Caco-2 (cell line): ENCODE data around the gene DIP2B. TPM values are rescaled to one million over a fixed set of nuclear protein-coding genes. Genes with fewer than 3 reads are reported as not detected.
A peak's percentile ranks its signal among the peaks of the same experiment; 100 is the strongest.

Experiments
- BruUV-seq: library from RNA; stranded (reverse); fragments of 400-500 nt; replicated peaks from 2 replicates; lab custom pipeline; 2021; lab: Mats Ljungman, UMichigan
- CTCF ChIA-PET: fragments of 300-600 bp; sonication (Branson Sonifier 250); formaldehyde crosslinking; loops from one replicate; lab custom pipeline; 2022; ENCODE audit warnings: antibody characterized with exemption; lab: Charles Lee
- POLR2A ChIA-PET: fragments of 300-600 bp; sonication (Branson Sonifier 250); formaldehyde crosslinking; loops from one replicate; lab custom pipeline; 2022; ENCODE audit warnings: antibody characterized with exemption; lab: Charles Lee
- DNase-seq, 2 experiments: peaks; one replicate each; pipeline versions ENCODE4 v3.0.0 to v3.0.0-alpha.2; 2020 to 2022
- H3K27me3 ChIP-seq: replicated peaks from 2 replicates; pipeline ENCODE4 v1.6.0; 2011; ENCODE audit warnings: low read length; ENCODE audit not compliant: control insufficient read depth, insufficient read depth
- H3K36me3 ChIP-seq: 2 replicates; pipeline ENCODE4 v1.5.1; 2011; ENCODE audit warnings: low read length; ENCODE audit not compliant: control insufficient read depth, insufficient read depth
- H3K4me1 ChIP-seq: fragments of 250-450 bp; sonication (Bioruptor Pico); 2 replicates; pipeline ENCODE4 v1.5.1; 2020; ENCODE audit warnings: mild to moderate bottlenecking
- H3K4me3 ChIP-seq: 2 replicates; pipeline ENCODE4 v1.5.1; 2011; ENCODE audit warnings: low read depth, mild to moderate bottlenecking, control low read depth, low read length
- H3K9me3 ChIP-seq: fragments of 250-450 bp; sonication (Bioruptor Pico); 2 replicates; pipeline ENCODE4 v1.5.1; 2020; ENCODE audit warnings: mild to moderate bottlenecking, moderate library complexity
- H3K27ac Mint-ChIP-seq: one replicate; pipeline ENCODE4 v1.8.0; 2022; ENCODE audit warnings: mixed read lengths; ENCODE audit not compliant: unreplicated experiment
- H3K27me3 Mint-ChIP-seq: one replicate; pipeline ENCODE4 v1.8.0; 2022; ENCODE audit warnings: mixed read lengths; ENCODE audit not compliant: insufficient read depth, unreplicated experiment
- H3K36me3 Mint-ChIP-seq: one replicate; pipeline ENCODE4 v1.8.0; 2022; ENCODE audit warnings: mild to moderate bottlenecking, mixed read lengths; ENCODE audit not compliant: insufficient read depth, unreplicated experiment
- H3K4me1 Mint-ChIP-seq: one replicate; pipeline ENCODE4 v1.8.0; 2022; ENCODE audit warnings: low read depth, mixed read lengths; ENCODE audit not compliant: unreplicated experiment
- H3K4me3 Mint-ChIP-seq: one replicate; pipeline ENCODE4 v1.8.0; 2022; ENCODE audit warnings: mild to moderate bottlenecking, moderate library complexity, mixed read lengths; ENCODE audit not compliant: unreplicated experiment
- H3K9me3 Mint-ChIP-seq: one replicate; pipeline ENCODE4 v1.8.0; 2022; ENCODE audit warnings: mixed read lengths; ENCODE audit not compliant: unreplicated experiment
- intact Hi-C: fragments of 100-400 bp; cut with micrococcal nuclease; formaldehyde crosslinking; loops from one replicate; pipeline ENCODE4 v1.10.0; 2022; ENCODE audit not compliant: unreplicated experiment
- total RNA-seq: library from RNA; stranded (reverse); gene quantifications from 2 replicates; pipeline ENCODE4 v1.2.3, GENCODE V29; 2022
- TF ChIP-seq, protein P1 (sequence below), 2 experiments: fragments of 200-600 bp in 1 of 2; IDR thresholded peaks; 1 replicate in 1 of 2; 2 replicates in 1 of 2; pipeline versions ENCODE4 v1.5.1 to v1.8.0; 2011 to 2022; ENCODE audit warnings: antibody characterized with exemption in 1 of 2, control low read depth in 1 of 2, inconsistent platforms in 1 of 2, low read depth in 1 of 2, low read length in 1 of 2, mild to moderate bottlenecking in 1 of 2, moderate library complexity in 1 of 2; ENCODE audit not compliant: insufficient read depth in 1 of 2, severe bottlenecking in 1 of 2, unreplicated experiment in 1 of 2

The DIP2B gene
- total RNA-seq, 1 experiment from 2014 or later, result 32.7 TPM

DNA sequence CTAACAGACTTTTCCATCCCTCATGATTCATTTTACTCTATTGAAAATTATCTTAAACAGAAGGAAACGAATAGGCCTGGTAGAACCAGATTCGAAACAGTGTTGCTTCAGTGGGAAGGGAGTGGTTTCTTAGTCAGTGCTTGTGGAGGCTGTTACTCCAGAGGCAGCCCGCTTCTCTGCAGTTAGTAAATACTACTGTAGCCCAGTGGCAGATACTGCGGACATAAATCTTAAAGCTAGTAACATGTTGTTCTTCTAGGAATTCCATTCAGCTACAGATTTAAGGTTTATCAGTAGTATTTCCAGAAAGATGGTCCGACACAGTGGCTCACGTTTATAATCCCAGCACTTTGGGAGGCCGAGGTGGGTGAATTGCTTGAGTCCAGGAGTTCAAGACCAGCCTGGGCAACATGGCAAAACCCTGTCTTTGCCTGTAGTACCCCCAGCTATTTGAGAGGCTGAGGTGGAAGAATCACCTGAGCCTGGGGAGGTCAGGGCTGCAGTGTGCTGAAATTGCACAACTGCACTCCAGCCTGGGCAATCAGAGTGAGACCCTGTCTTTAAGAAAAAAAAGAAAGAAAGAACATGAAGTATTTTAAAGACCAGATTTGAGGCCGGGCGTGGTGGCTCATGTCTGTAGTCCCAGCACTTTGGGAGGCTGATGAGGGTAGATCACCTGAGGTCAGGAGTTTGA lies 45.9 kb downstream of the DIP2B start:
- Mint-ChIP-seq H3K36me3 (peaks cover 19% of the 10 kb centered on the region), H3K4me1 (peaks cover 47% of the 10 kb centered on the region), H3K4me3 (no peak overlapping the region), H3K27me3 (no peaks in the 10 kb centered on the region), H3K27ac (peak overlapping the region; percentile 61), H3K9me3 (no peaks in the 10 kb centered on the region)
- TF ChIP-seq, protein P1, sequence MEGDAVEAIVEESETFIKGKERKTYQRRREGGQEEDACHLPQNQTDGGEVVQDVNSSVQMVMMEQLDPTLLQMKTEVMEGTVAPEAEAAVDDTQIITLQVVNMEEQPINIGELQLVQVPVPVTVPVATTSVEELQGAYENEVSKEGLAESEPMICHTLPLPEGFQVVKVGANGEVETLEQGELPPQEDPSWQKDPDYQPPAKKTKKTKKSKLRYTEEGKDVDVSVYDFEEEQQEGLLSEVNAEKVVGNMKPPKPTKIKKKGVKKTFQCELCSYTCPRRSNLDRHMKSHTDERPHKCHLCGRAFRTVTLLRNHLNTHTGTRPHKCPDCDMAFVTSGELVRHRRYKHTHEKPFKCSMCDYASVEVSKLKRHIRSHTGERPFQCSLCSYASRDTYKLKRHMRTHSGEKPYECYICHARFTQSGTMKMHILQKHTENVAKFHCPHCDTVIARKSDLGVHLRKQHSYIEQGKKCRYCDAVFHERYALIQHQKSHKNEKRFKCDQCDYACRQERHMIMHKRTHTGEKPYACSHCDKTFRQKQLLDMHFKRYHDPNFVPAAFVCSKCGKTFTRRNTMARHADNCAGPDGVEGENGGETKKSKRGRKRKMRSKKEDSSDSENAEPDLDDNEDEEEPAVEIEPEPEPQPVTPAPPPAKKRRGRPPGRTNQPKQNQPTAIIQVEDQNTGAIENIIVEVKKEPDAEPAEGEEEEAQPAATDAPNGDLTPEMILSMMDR (IDR thresholded peaks at IDR 0.05; ENCODE audit: insufficient read depth in 1 of 2, low read depth in 1 of 2, low read length in 1 of 2, severe bottlenecking in 1 of 2, unreplicated experiment in 1 of 2), result no peak
- Histone ChIP-seq H3K4me3 (no peak overlapping the region), H3K27me3 (no peaks in the 10 kb centered on the region), H3K36me3 (no peaks in the 10 kb centered on the region), H3K9me3 (no peaks in the 10 kb centered on the region), H3K4me1 (peaks cover 78% of the 10 kb centered on the region)
- no peak for DNase-seq
- BruUV-seq, result no TSS peak
- intact Hi-C loops, result no loop called here
- ChIA-PET POLR2A (no interaction called here), CTCF (no interaction called here)

DNA sequence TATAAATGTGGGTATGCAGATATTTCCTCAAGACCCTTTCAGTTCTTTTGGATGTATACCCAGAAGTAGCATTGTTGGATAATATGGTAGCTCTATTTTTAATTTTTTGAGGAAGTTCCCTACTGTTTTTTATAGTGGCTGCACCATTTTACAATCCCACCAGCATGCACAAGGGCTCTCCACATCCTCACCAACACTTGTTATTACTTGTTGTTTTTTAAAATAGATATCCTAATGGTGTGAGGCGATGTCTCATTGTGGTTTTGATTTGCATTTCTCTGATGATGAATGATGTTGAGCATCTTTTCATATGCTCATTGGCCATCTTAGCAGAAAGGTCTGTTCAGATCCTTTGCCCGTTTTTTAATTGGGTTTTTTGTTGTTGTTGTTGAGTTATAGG lies 47.1 kb downstream of the DIP2B start:
- Mint-ChIP-seq H3K36me3 (peaks cover 19% of the 10 kb centered on the region), H3K4me3 (no peak overlapping the region), H3K27ac (no peak overlapping the region), H3K4me1 (peaks cover 40% of the 10 kb centered on the region), H3K27me3 (no peaks in the 10 kb centered on the region), H3K9me3 (no peaks in the 10 kb centered on the region)
- H3K9me3 ChIP-seq, result no peaks in the 10 kb centered on the region
- BruUV-seq, result no TSS peak
- no peaks in the 10 kb centered on the region for H3K27me3 ChIP-seq
- H3K4me3 ChIP-seq, result no peak overlapping the region
- no peaks in the 10 kb centered on the region for H3K36me3 ChIP-seq
- peaks cover 78% of the 10 kb centered on the region for H3K4me1 ChIP-seq
- ChIA-PET POLR2A (no interaction called here), CTCF (no interaction called here)
- no peak for DNase-seq
- intact Hi-C loops, result no loop called here
- TF ChIP-seq, protein P1 (IDR thresholded peaks at IDR 0.05; ENCODE audit: insufficient read depth in 1 of 2, low read depth in 1 of 2, low read length in 1 of 2, severe bottlenecking in 1 of 2, unreplicated experiment in 1 of 2), result no peak

DNA sequence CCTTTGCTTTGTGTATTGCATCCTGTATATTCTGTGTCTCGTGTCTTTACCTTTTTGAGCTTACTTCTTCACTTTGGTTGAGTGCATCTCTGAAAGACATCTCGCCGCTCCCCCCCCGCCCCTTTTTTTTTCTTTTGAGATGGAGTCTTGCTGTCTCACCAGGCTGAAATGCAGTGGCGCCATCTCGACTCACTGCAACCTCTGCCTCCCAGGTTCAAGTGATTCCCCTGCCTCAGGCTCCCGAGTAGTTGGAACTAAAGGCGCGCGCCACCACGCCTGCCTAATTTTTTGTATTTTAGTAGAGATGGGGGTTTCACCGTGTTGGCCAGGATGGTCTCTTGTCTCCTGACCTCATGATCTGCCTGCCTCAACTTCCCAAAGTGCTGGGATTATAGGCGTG lies 49.9 kb downstream of the DIP2B start:
- Mint-ChIP-seq H3K9me3 (no peaks in the 10 kb centered on the region), H3K27me3 (no peaks in the 10 kb centered on the region), H3K4me1 (peaks cover 37% of the 10 kb centered on the region), H3K36me3 (peaks cover 25% of the 10 kb centered on the region), H3K4me3 (no peak overlapping the region), H3K27ac (no peak overlapping the region)
- Histone ChIP-seq H3K4me1 (peaks cover 56% of the 10 kb centered on the region), H3K9me3 (no peaks in the 10 kb centered on the region), H3K36me3 (no peaks in the 10 kb centered on the region), H3K27me3 (no peaks in the 10 kb centered on the region), H3K4me3 (no peak overlapping the region)
- BruUV-seq, result no TSS peak
- ChIA-PET CTCF (interaction anchor here (1.3 kb wide), 1 partner anchor 83 kb away, joined by 3 read pairs; no protein-coding TSS in a partner anchor), POLR2A (no interaction called here)
- TF ChIP-seq, protein P1 (IDR thresholded peaks at IDR 0.05; ENCODE audit: insufficient read depth in 1 of 2, low read depth in 1 of 2, low read length in 1 of 2, severe bottlenecking in 1 of 2, unreplicated experiment in 1 of 2), result no peak
- intact Hi-C loops, result no loop called here
- DNase-seq, result no peak
